GM18909 (cell line): ENCODE results near the gene RINL.

Source experiments
- ATAC-seq: cut with Tn5 transposase; IDR thresholded peaks from one replicate; pipeline ENCODE4 v1.9.1; 2021; ENCODE audit warnings: mild to moderate bottlenecking; ENCODE audit not compliant: unreplicated experiment, poor library complexity

RINL gene, protein sequence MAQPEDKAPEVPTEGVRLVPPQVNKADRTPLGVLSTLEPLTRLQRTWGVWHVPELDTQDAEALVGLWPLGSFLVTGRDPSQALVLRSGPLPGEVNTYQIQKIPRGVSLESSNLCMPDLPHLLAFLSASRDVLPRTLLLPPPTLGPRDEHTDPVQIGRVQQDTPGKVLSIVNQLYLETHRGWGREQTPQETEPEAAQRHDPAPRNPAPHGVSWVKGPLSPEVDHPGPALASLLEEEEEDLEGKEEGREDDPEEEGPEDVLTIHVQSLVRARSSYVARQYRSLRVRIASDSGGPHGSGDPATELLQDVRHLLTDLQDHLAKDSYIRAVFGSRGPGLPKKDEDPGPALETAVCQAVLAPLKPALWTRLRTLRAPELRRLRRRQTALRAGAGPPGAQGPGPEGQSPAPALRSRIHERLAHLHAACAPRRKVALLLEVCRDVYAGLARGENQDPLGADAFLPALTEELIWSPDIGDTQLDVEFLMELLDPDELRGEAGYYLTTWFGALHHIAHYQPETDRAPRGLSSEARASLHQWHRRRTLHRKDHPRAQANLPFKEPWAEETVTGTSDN

DNA sequence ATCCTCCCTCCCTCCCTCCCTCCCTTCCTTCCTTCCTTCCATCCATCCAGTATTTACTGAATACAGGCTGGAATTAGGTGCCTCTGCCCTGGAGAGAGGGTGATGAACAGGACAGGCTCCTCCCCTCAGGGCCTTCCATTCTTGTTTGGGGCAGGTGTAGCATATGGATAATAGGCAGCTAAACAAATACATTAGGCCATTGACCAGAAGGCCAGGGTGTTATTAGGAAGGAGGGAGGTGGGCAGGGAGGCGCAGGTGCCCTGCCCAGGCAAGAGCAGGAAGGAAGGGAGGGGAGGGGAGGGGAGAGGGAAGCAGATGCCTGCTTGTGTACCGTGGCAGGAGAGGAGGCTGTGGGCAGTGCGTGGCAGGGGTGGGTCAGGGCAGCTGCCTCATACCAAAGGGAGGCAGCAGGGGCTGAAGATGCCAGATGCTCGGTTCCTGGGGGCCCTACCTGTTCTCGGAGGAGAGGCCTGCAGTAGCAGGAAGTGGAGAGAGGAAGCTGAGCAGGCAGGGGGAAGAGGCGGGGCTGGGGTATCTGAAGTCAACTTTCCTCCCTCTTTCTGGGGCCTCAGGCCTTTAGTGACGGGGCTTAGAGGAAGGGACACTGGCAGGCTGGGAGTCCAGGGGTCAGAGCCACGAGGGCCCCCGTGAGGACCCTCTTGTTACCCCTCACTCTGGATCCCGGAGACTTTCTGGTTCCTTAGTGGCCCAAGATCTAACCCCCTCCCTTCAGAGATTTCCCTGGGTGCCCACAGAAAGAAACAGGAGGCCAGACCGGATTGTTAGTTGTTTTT lies at the start of gene RINL:
RINL (minus strand) TSS at position 495 of the 794 bp plus-strand sequence. CDS start 1,533 bp downstream, outside the sequence.
- ATAC-seq = no peak

DNA sequence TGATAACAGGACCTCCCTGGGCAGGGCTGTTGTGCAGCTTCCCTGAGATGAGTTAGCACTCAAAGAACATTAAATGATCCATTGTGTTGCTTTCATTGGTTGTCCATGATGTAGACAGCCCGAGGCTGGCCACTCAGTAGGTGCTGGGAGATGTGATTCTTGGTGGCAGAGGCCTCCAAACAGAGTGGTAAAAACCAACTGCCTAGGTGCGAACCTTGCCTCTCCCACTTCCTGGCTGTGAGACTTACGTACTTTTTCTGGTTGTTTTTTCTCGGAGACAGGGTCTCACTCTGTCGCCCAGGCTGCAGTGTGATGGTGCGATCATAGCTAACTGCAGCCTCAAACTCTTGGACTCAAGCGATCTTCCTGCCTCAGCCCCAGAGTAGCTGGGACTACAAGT lies 46.3 kb upstream of the RINL start:
- no peak for ATAC-seq

- ATAC-seq = no peak
Measured at GRCh38 chr19:38922482-38922881, 44.4 kb upstream of the RINL start.

DNA sequence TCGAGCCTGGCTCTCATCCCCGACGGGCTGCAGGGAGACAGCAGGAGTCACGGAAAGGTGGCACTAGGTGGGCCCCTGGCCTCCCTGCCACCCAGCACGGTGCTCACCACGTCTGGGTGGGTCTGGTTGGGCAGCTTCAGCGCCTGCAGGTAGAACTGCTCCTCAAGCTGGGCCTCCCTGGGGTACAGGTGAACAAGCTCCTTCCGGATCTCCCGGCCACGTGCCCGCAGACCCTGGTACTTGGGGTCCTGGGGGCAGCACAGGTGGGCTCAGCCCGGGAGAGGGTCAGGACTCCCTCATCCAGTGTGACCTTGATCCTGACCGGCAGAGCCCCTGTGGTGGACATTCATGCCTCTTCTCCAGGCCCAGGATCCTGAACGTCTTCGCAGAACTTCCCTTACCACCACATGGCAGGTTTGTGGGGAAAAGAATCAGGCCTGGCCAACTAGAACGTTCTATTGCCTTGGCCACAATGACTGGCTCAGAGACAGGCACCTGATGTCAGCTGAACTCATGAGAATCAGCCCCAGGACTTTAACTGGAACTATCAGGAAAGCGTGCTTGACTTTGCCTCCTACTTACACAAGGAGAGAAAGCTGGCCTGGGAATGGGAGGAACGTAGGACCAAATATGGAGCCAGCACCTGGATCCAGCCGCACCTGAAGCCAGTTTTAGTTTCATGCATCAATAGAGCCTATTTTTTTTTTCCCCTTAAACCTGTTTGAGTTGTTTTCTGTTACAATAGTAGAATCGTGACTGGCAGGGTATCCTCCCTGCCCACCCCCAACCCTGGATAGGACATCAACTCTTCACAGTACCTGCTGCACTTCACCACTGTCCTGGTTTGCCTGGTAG lies 43.6 kb upstream of the RINL start:
- no peak for ATAC-seq

- ATAC-seq = no peak
Measured at GRCh38 chr19:38920602-38921419, 42.7 kb upstream of the RINL start.

DNA sequence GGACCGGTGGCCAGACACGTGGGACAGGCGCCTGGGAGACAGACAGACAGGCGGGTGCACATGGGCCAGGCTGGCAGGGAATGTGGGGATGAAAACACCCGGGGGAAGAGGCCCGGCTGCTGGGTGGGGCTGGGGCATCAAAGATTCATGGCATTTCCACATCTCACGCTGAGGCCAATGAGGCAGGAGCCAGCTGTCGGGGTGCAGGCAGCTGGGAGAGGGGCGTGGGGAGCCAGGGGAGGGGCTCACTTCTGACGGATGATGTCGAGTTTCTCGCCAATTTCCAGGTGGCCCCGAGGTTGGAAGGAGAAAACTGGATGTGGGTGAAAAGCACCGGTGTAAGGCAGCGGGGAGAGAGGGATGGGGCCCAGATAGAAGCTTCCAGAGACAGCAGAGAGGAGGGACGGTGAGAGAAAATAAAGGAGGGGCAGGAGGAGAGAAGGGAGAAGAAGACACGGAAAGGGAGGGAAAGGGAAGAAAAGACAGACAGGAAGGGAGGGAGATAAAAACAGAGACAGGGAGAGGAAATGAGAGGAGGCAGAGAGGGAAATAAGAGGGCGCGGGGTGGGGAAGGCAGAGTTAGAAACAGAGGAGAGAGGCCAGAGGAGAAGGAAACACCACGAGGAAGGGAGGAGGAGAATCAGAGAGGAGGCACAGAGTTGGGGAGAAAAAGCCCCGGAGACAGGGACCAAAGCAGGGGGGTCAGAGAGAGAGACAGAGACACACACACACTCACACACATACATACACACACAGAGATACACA lies 41.9 kb upstream of the RINL start:
- ATAC-seq = no peak

DNA sequence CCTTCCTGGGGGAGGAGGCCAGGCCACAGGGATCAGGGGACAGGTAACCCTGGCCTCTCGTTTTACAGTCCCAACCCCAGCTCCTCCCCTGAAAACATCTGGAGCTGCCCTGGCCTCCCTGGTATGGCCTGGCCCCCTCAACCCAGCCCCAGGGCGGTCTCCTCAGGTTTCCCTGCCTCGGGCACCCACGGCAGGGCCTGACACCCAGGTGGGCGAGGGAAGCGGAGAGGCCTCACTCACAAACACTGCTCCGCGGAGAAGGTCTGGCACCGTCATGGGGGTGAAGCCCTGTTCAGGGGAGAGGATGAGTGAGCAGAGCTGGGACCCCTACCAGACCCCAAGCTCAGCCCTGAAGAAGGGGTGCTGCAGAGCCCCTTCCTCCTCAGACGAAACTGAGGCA lies 40.5 kb upstream of the RINL start:
- no peak for ATAC-seq

- ATAC-seq = no peak
Measured at GRCh38 chr19:38917921-38918491, 39.9 kb upstream of the RINL start.

DNA sequence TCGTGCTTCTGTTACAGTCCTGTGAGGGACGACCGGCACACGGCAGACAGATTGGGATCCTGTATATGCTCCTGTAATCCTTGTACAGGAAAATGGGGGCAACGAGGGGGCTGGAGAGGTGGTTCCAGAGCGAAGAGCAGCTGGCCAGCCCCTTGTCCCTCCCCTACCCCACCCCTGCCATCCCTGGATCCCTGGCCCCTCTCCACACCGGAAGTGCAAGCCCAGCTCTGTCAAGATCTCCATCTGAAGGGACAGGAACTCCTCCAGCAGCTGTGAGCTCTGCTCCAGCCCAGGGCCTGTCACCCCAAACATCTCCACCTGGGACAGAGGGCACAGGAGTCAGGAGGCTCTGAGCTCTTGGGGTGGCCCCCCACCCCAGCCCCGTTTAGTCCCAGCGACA lies 39.4 kb upstream of the RINL start:
- ATAC-seq = no peak

DNA sequence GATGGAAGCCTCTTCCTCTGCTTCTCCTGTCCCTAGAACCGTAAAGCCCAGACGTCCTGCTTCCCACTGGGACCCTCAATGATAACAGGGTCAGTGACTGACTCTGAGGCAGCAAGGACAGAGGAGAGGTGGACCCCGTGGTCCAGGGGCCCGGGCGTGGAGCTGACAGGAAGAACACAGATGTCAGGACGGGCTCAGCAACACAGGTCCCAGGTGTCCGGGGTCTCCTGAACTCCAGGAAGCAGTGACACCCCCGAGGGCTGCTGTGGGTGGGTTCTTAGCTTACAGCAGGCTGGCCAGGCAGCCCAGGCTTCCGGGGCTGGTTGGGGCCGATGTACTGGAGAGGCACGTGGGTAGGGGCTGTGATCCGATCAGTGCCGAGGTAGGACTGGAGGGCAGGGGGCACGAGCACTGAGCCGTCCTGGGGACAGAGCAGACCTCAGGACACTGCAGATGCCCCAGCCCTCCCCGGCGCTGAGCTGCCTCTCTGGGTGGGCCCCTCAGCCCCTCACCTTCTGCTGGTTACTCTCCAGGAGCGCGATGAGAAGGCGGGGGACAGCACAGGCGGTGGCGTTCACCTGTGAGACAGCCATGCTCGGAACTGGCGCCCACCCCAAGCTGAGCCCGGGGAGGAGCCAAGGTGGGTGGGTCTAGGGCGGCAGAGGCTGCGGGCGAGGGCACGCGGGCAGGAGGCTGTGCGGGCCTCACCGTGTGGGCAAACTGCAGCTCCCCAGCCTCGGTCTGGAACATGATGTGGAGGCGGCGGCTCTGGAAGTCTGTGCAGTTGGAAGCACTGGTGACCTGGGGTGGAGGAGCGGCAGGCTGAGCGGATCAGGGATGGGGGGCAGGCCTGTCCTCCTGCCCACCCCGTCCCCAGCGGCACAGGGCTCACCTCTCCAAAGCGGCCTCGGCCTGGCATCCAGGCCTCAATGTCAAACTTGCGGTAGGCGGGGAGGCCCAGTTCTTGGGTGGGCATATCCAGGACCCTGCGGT lies 37.5 kb upstream of the RINL start:
- ATAC-seq = no peak

DNA sequence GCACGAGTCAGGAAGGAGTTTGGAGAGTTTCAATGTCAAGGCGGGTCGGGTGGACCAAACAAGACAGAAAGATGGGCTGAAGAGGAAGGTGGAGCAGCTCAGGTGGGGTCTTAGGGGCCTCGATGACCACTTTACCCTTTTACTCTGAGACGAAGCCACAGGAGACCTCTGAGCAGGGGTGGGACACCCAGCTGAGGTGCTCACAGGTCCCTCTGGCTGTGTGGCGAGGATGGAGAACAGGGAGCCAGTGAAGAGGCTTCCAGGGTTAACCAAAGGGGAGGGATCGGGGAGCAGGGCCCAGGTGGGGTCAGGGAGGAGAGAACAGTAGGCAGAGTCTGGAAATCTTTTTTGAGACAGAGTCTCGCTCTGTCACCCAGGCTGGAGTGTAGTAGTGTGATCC lies 35.9 kb upstream of the RINL start:
- ATAC-seq = no peak

DNA sequence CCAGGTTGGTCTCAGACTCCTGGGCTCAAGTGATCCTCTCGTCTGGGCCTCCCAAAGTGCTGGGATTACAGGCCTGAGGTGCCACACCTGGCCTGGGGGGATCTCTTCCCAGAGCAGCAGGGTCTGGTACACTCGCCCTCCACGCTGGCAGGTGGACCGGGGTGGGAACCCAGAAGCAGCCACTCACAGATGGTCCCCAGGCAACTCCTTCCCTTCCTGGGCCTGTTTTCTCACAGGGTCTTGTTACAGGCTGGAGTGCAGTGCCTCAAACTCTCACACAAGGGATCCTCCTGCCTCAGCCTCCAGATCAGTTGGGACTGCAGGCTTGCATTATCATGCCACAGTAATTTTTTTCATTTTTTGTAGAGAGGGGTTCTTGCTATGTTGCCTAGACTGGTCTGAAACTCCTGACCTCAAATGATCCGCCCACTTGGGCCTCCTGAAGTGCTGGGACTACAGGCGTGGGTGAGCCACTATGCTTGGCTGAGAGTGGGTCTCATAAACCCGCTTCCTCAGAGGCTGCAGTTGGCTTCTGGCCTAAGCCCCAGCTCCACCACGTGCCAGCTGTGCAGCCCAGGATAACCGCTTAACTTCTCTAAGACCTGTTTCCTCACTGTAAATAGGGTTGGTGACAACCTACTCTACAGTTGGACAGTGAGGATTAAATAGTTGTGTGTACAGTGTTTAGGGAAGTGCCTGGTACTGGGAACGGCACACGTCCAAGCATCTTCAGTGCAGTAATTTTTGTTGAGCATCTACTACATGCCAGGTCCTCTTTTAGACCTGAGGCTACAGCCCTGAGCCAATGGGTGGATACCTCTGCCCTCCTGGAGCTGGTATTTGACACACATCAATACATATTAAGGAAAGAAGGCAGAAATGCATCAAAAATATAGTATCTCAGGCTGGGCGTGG lies 34.8 kb upstream of the RINL start:
- ATAC-seq = no peak

DNA sequence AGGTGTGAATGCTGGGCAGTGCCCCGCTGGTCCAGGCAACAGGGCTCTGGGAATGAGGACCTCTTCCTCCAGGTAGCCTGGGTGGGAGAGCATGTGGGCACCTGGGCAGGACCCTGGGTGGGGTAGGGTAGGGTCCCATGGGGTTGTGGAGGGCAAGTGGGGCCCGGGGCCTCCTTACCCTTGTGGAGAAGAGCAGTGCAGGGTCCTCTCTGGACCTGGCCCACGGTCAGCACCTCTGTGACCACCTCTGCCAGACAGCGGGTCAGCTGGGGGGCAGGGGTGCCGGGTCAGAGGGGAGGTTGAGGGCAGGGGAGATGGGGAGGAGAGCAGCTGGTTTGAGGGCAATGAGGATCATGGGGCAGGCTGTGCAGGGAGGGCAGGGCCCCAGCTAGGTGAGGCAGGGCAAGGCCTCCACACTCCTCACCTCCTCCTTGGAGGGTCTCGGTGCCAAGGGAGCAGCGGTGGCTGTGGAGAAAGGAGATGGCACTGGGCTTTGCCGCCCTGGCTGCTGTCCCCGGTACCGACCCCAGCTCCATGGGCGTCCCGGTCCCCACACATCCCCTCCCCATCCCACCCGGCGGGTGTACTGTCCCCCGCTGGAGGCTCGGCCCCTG lies 33.4 kb upstream of the RINL start:
- no peak for ATAC-seq

DNA sequence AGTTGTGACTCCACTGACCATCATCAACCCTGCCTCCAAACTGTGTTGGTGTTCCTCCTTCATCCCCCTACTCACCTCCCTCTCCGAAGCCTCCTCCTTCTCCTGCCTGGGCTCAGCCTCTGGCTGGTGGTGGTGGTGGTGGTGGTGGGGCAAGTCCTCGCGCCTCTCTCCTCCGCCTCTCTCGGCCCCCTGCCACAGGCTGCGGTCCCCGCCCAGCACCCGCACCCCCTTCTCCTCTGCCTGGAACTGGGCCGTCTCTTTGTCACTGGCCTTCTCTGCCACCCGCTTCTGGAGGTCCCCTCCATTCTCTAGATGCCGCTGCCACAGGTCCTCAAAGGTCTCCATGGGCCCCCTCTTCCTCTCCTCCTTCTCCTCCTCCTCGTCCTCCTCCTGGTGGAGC lies 32.4 kb upstream of the RINL start:
- ATAC-seq = no peak

DNA sequence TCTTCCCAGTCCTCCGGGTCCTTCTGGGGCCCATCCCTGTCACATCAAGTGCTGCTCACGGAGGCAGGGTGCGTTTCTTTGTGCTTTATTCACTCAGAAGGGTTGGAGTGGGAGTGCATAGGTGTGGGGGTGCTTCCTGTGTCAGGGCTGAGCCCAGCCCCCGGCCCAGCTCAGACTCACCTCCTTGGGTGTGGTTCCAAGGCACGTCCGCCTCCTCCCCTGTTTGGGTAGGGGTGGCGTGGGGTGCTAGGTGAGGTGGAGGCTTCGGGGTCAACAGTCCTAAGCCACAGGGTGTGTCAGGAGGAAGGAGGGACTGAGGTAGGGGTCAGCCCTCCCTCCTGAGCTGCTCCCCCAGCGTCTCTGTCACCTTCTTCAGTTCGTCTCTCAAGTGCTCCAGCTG lies 30.8 kb upstream of the RINL start:
- no peak for ATAC-seq

GRCh38 chr19:38907670-38908069 lies 29.6 kb upstream of the RINL start:
- ATAC-seq = no peak
